Neural cell (in vitro differentiated cells): ENCODE data around the gene PROX1.

Experiments
- CTCF ChIP-seq: fragments of 450-650 bp; IDR thresholded peaks from 2 replicates; pipeline ENCODE4 v1.5.1; 2014; ENCODE audit warnings: antibody characterized with exemption, mild to moderate bottlenecking, moderate library complexity; ENCODE audit not compliant: poor library complexity, severe bottlenecking
- EZH2 ChIP-seq: fragments of 200-600, 300-800 bp; shearing (Covaris generic), sonication (generic); IDR thresholded peaks from 2 replicates; pipeline ENCODE4 v1.6.1; 2014; ENCODE audit warnings: antibody characterized with exemption, low read length, borderline replicate concordance, mild to moderate bottlenecking; ENCODE audit not compliant: insufficient read depth, poor library complexity, severe bottlenecking
- POLR2AphosphoS5 ChIP-seq: IDR thresholded peaks from 2 replicates; pipeline ENCODE4 v1.6.1; 2012
- RAD21 ChIP-seq: fragments of 450-650 bp; conservative IDR thresholded peaks from 2 replicates; pipeline ENCODE4 v1.6.1; 2014; ENCODE audit warnings: antibody characterized with exemption, mild to moderate bottlenecking, moderate library complexity
- REST ChIP-seq: IDR thresholded peaks from 2 replicates; pipeline ENCODE4 v1.6.1; 2012; ENCODE audit warnings: borderline replicate concordance
- SMC3 ChIP-seq: fragments of 450-650 bp; conservative IDR thresholded peaks from 2 replicates; pipeline ENCODE4 v1.6.1; 2014; ENCODE audit warnings: antibody characterized with exemption, mild to moderate bottlenecking, moderate library complexity; ENCODE audit not compliant: poor library complexity

DNA sequence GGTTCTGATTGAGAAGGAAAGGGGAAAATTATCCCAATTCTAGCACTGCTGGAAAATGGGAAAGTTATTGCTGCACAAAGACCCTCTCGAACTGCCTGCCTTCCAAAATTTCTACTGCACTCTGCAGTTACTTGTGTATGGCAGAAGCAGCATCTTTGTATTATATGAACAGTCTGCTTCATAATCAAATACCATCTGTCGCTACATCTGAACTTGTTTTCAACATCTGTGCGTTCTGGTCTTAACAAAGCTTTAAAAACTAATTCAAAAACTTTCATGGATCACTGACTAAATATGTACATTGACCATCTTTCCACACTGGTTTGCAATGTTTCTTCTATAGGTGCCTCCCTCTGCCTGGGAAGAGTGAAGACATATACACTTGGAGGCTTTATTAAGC lies 79.2 kb downstream of the PROX1 start:
- TF ChIP-seq CTCF (no peak), POLR2AphosphoS5 (no peak), EZH2 (no peak), SMC3 (no peak), RAD21 (no peak), REST (no peak)
